ENCODE results near the gene NOBOX.

DNA sequence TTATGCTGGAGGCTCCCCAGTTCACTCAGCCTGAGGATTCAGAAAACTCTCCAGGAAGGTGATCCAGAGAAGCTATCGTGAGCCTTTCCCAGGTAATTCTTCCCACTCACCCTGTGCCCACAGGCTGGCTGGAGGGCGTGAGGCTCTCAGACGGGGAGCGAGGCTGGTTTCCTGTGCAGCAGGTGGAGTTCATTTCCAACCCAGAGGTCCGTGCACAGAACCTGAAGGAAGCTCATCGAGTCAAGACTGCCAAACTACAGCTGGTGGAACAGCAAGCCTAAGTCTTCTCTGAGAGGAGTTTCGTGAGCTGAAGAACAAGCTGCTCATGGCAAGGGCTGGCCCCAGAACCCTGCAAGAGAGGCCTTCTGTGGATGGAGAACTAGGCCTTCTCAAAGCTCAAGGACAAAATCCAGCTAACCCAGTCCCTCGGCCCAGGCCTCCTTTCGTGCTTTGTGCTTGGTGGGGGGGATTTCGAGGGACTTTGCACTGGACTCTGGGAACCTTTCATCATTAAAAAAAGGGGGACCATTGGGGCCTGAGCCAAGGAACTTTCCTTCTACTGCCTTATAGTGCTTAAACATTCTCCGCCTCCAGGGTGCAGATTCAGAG, 23.6 kb downstream of the NOBOX start:
- TF ChIP-seq POLR2A (IDR thresholded peaks at IDR 0.05; ENCODE audit: low read depth, low read length) (no peak), TAF1 (IDR thresholded peaks at IDR 0.05; ENCODE audit: low read depth, low read length) (no peak), POLR2AphosphoS5 (IDR thresholded peaks at IDR 0.05; ENCODE audit: low read depth, low read length) (no peak), POU2F2 (IDR thresholded peaks at IDR 0.05; ENCODE audit: low read depth, low read length) (no peak)
